Mesodermal cell (in vitro differentiated cells): ENCODE results near the gene GALNT8.

ENCODE experiments used
- H3K27ac ChIP-seq: 2 replicates; pipeline ENCODE4 v1.7.0; 2013; ENCODE audit warnings: mild to moderate bottlenecking, low read depth, low read length, moderate library complexity; ENCODE audit not compliant: severe bottlenecking
- H3K36me3 ChIP-seq: 2 replicates; pipeline ENCODE4 v1.7.1; 2013; ENCODE audit warnings: mild to moderate bottlenecking, low read length, moderate library complexity; ENCODE audit not compliant: control insufficient read depth, insufficient read depth
- H3K4me1 ChIP-seq: one replicate; pipeline ENCODE4 v1.7.1; 2013; ENCODE audit warnings: mild to moderate bottlenecking, low read length; ENCODE audit not compliant: insufficient read depth, control insufficient read depth, poor library complexity, severe bottlenecking
- H3K4me3 ChIP-seq: 2 replicates; pipeline ENCODE4 v1.7.0; 2013; ENCODE audit warnings: low read length, control low read depth, mild to moderate bottlenecking; ENCODE audit not compliant: insufficient read depth, poor library complexity, severe bottlenecking; ENCODE audit errors: extremely low read depth
- H3K9me3 ChIP-seq: 2 replicates; pipeline ENCODE4 v1.7.1; 2013; ENCODE audit warnings: mild to moderate bottlenecking, low read length, moderate library complexity; ENCODE audit not compliant: control insufficient read depth
- WGBS, 2 experiments: methylation state at CpG; one replicate each; pipeline ENCODE4 v1.1.5; 2013; ENCODE audit warnings: missing lambda C conversion rate in 2 of 2; ENCODE audit not compliant: insufficient coverage in 2 of 2; 5-methylcytosine and 5-hydroxymethylcytosine counted together

The GALNT8 gene

DNA sequence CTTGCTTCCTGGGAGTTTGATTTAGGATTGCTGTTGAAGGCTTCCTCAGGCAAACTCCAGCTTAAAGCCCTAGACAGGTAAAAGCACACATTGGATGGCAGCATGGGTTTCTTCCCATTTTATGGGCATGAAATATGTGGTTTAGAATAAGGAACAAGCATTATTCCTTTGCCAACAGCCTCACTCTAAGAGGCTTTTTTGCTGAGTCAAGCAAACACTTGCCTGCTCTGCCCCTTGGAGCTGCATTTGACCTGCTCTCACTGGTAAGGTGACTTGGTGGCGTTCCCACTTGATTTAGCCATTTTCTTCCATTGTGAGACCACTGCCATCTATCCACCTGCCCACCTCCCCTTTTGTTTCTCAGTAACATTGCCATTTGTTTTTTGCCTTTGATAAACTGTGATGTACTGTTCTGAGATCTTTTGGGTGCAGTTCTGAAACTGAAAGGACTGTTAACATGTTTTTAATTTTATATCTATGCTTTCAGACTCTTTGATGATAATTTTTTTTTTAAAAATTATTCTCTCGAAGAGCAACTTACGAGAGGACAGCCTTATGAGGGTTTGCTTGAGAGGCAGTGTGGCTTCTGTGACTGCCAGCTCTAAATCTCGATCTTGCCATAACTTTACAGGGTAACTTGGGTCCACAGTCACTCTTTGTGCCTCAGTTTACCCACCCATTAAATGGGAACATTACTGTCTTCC lies 92.6 kb downstream of the GALNT8 start:
- 84 to 88% methylated on average over 2 to 3 of the region's 4 CpGs for WGBS, 2 experiments
- no peaks in the 10 kb centered on the region for H3K9me3 ChIP-seq
- no peak overlapping the region for H3K4me3 ChIP-seq
- H3K36me3 ChIP-seq, result peaks cover 17% of the 10 kb centered on the region
- peaks cover 8% of the 10 kb centered on the region for H3K4me1 ChIP-seq
- H3K27ac ChIP-seq, result no peak overlapping the region

DNA sequence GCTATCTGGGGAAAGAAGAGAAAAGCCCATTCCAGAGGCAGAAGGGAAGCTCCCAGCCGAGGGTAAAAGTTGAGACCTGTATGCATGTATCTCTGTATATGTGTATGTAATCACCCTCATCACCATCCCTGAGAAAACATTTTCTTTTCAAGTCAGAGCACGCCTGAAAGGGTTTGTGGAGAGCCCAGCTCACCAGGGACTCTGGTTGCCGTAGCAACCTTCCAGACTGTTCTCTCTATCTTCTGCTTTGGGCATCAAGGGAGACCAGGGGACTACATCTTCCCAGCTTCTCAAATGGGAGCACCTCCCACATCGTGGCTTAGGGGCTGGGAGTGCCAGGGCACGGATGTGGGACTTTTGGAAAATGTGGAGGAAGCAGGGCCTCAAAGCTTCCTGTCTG lies 93.5 kb downstream of the GALNT8 start:
- 83 to 93% methylated on average over 2 to 4 of the region's 5 CpGs for WGBS, 2 experiments
- H3K4me3 ChIP-seq, result no peak overlapping the region

GRCh38 chr12:4814485-4814884 lies 94.3 kb downstream of the GALNT8 start:
- Histone ChIP-seq H3K27ac (no peak overlapping the region), H3K4me3 (no peak overlapping the region), H3K9me3 (no peaks in the 10 kb centered on the region), H3K36me3 (peaks cover 17% of the 10 kb centered on the region), H3K4me1 (peaks cover 9% of the 10 kb centered on the region)
- 87 to 89% methylated on average over 5 to 6 of the region's 9 CpGs for WGBS, 2 experiments

More for the DNA sequence above, 93.5 kb downstream of the GALNT8 start:
- Histone ChIP-seq H3K36me3 (peaks cover 17% of the 10 kb centered on the region), H3K4me1 (peaks cover 9% of the 10 kb centered on the region), H3K9me3 (no peaks in the 10 kb centered on the region), H3K27ac (no peak overlapping the region)

GRCh38 chr12:4816744-4817525 lies 96.7 kb downstream of the GALNT8 start:
- Histone ChIP-seq H3K27ac (no peak overlapping the region), H3K36me3 (peaks cover 8% of the 10 kb centered on the region), H3K9me3 (no peaks in the 10 kb centered on the region), H3K4me3 (no peak overlapping the region), H3K4me1 (peaks cover 21% of the 10 kb centered on the region)
- WGBS, 2 experiments, result 82 to 95% methylated on average over 4 to 6 of the region's 8 CpGs

GRCh38 chr12:4817880-4818279 lies 97.7 kb downstream of the GALNT8 start:
- H3K4me1 ChIP-seq, result peaks cover 21% of the 10 kb centered on the region
- H3K4me3 ChIP-seq, result no peak overlapping the region
- 90 to 91% methylated on average over 5 to 7 of the region's 8 CpGs for WGBS, 2 experiments
- H3K36me3 ChIP-seq, result peaks cover 2% of the 10 kb centered on the region
- no peak overlapping the region for H3K27ac ChIP-seq
- H3K9me3 ChIP-seq, result no peaks in the 10 kb centered on the region

DNA sequence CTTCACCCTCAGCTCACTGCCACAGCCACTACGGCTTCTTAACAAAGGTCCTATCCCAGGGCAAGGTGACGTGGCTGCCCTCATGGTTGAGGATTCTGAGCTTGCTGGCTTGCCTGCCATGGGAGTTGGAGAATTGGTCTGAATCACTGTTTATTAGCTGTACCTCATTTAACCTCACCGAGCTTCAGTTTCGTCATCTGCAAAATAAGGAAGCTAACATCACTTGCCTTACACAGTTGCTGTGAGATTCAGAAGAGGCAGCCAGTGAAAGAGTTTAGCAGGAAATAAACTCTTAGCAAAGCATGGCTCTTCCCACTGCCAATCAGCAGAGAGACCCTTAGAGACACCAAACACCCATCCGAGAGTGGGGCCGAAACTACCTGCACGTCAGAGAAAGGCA lies 99.5 kb downstream of the GALNT8 start:
- H3K27ac ChIP-seq, result no peak overlapping the region
- WGBS, 2 experiments, result 100% methylated on average over 3 of the region's 7 CpGs; no CpG with 5 or more reads in 1 of the 2 experiments
- no peaks in the 10 kb centered on the region for H3K9me3 ChIP-seq
- peaks cover 2% of the 10 kb centered on the region for H3K36me3 ChIP-seq
- H3K4me3 ChIP-seq, result no peak overlapping the region
- H3K4me1 ChIP-seq, result peaks cover 25% of the 10 kb centered on the region

- H3K4me1 ChIP-seq, result peaks cover 35% of the 10 kb centered on the region
- peaks cover 2% of the 10 kb centered on the region for H3K36me3 ChIP-seq
- H3K4me3 ChIP-seq, result no peak overlapping the region
- no peaks in the 10 kb centered on the region for H3K9me3 ChIP-seq
- peak overlapping the region; percentile 73 for H3K27ac ChIP-seq
- 78% methylated on average over 3 of the region's 9 CpGs for WGBS, 2 experiments
These were observed 100.8 kb downstream of the GALNT8 start for GRCh38 chr12:4820971-4821370.
